SK-N-SH (cell line): ENCODE results near the gene DAGLB. TPM values are rescaled to one million over a fixed set of nuclear protein-coding genes. Genes with fewer than 3 reads are reported as not detected.
A peak's percentile ranks its signal among the peaks of the same experiment; 100 is the strongest.

ENCODE experiments used
- CTCF ChIA-PET: fragments of 300-600, 350-600 bp; formaldehyde crosslinking; extraction: SDS; loops from one replicate; lab custom pipeline; 2021; lab: Yijun Ruan, JAX
- POLR2A ChIA-PET: fragments of 350-600 bp; sonication (Branson Sonifier 250); formaldehyde crosslinking; extraction: SDS; loops from one replicate; lab custom pipeline; 2020; ENCODE audit warnings: antibody characterized with exemption, inconsistent platforms; lab: Yijun Ruan, JAX
- DNase-seq: peaks from one replicate; pipeline ENCODE4 v3.0.0; 2012
- H2AFZ ChIP-seq: fragments of 200-600 bp; sonication (generic); 2 replicates; pipeline ENCODE4 v1.8.1; 2016; ENCODE audit warnings: antibody characterized with exemption, mild to moderate bottlenecking, low read depth
- H3F3A ChIP-seq: fragments of 200-600 bp; sonication (generic); replicated peaks from 2 replicates; pipeline ENCODE3; 2016; ENCODE audit warnings: antibody characterized with exemption, mild to moderate bottlenecking; ENCODE audit not compliant: insufficient read depth
- H3K27ac ChIP-seq, 2 experiments: fragments of 200-500 bp in 1 of 2; fragments of 200-600 bp in 1 of 2; sonication (Bioruptor generic) in 1 of 2; sonication (generic), shearing (Covaris generic) in 1 of 2; 2 replicates each; pipeline versions ENCODE4 v1.5.1 to v1.6.1; 2014 to 2016; ENCODE audit warnings: low read depth in 2 of 2, inconsistent platforms in 1 of 2, low read length in 1 of 2, mild to moderate bottlenecking in 1 of 2, mixed read lengths in 1 of 2
- H3K27me3 ChIP-seq: fragments of 200-600 bp; sonication (generic), shearing (Covaris generic); 2 replicates; pipeline ENCODE4 v1.6.1; 2016; ENCODE audit warnings: mixed run types; ENCODE audit not compliant: insufficient read depth
- H3K36me3 ChIP-seq, 2 experiments: fragments of 200-500 bp in 1 of 2; fragments of 200-600 bp in 1 of 2; sonication (Bioruptor generic) in 1 of 2; sonication (generic) in 1 of 2; replicated peaks in 1 of 2; 2 replicates each; pipeline versions ENCODE3 to v1.5.1; 2014 to 2016; ENCODE audit warnings: low read length in 1 of 2, mild to moderate bottlenecking in 1 of 2; ENCODE audit not compliant: insufficient read depth in 2 of 2, control insufficient read depth in 1 of 2
- H3K4me1 ChIP-seq, 2 experiments: fragments of 200-500 bp in 1 of 2; fragments of 200-600 bp in 1 of 2; sonication (Bioruptor generic) in 1 of 2; sonication (generic), shearing (Covaris generic) in 1 of 2; 2 replicates each; pipeline versions ENCODE4 v1.5.1 to v1.6.1; 2014 to 2016; ENCODE audit warnings: low read depth in 1 of 2, low read length in 1 of 2, mixed run types in 1 of 2; ENCODE audit not compliant: insufficient read depth in 2 of 2, control insufficient read depth in 1 of 2
- H3K4me2 ChIP-seq: fragments of 200-600 bp; sonication (generic), shearing (Covaris generic); 2 replicates; pipeline ENCODE4 v1.6.1; 2017; ENCODE audit warnings: mixed run types
- H3K4me3 ChIP-seq, 2 experiments: fragments of 200-500 bp in 1 of 2; fragments of 200-600 bp in 1 of 2; sonication (Bioruptor generic) in 1 of 2; sonication (generic), shearing (Covaris generic) in 1 of 2; 2 replicates each; pipeline versions ENCODE4 v1.5.1 to v1.8.1; 2014 to 2016; ENCODE audit warnings: low read depth in 2 of 2, inconsistent platforms in 1 of 2, low read length in 1 of 2, mild to moderate bottlenecking in 1 of 2, mixed read lengths in 1 of 2, moderate library complexity in 1 of 2
- H3K79me2 ChIP-seq: fragments of 200-600 bp; sonication (generic); 2 replicates; pipeline ENCODE4 v1.8.1; 2017; ENCODE audit warnings: mild to moderate bottlenecking; ENCODE audit not compliant: insufficient read depth
- H3K9ac ChIP-seq: fragments of 200-600 bp; sonication (generic); 2 replicates; pipeline ENCODE4 v1.6.1; 2017; ENCODE audit warnings: mixed run types
- H3K9me2 ChIP-seq: fragments of 200-600 bp; sonication (generic); 2 replicates; pipeline ENCODE4 v1.6.1; 2017; ENCODE audit warnings: mixed run types
- H3K9me3 ChIP-seq: fragments of 200-600 bp; sonication (generic); 2 replicates; pipeline ENCODE4 v1.6.1; 2017; ENCODE audit warnings: mixed run types, mild to moderate bottlenecking, moderate library complexity
- H4K20me1 ChIP-seq: fragments of 200-600 bp; sonication (generic); 2 replicates; pipeline ENCODE4 v1.6.1; 2017; ENCODE audit warnings: mild to moderate bottlenecking, mixed run types; ENCODE audit not compliant: insufficient read depth
- EP300 ChIP-seq, 2 experiments: IDR thresholded peaks; 2 replicates each; pipeline versions ENCODE4 v1.4.0 to v1.6.1; 2012; ENCODE audit warnings: borderline replicate concordance in 1 of 2, low read depth in 1 of 2, low read length in 1 of 2
- FOXM1 ChIP-seq: IDR thresholded peaks from 2 replicates; pipeline ENCODE4 v1.4.0; 2012; ENCODE audit warnings: low read depth, mild to moderate bottlenecking
- MEF2A ChIP-seq: IDR thresholded peaks from 2 replicates; pipeline ENCODE4 v1.4.0; 2012; ENCODE audit warnings: low read depth, borderline replicate concordance
- PBX3 ChIP-seq: IDR thresholded peaks from 2 replicates; pipeline ENCODE4; 2012
- POLR2AphosphoS5 ChIP-seq: IDR thresholded peaks from 2 replicates; pipeline ENCODE4 v1.6.1; 2012; ENCODE audit warnings: low read depth, low read length
- SMC3 ChIP-seq: IDR thresholded peaks from 2 replicates; pipeline ENCODE4 v1.6.1; 2012; ENCODE audit warnings: low read depth, low read length, improper control_type of control experiment
- TAF1 ChIP-seq: IDR thresholded peaks from 2 replicates; pipeline ENCODE4 v1.6.1; 2012; ENCODE audit warnings: low read depth, mild to moderate bottlenecking, low read length, moderate library complexity, borderline replicate concordance
- TCF12 ChIP-seq: IDR thresholded peaks from 2 replicates; pipeline ENCODE4 v1.4.0; 2012
- YY1 ChIP-seq: IDR thresholded peaks from 2 replicates; pipeline ENCODE4 v1.4.0; 2012; ENCODE audit warnings: low read depth, mild to moderate bottlenecking
- WGBS: methylation state at CpG from one replicate; pipeline ENCODE4 v1.1.6; 2017; ENCODE audit warnings: low lambda C conversion rate; 5-methylcytosine and 5-hydroxymethylcytosine counted together
- polyA plus RNA-seq, 3 experiments: library from polyadenylated mRNA; depleted of rRNA; stranded (reverse); fragments of >200 nt; gene quantifications; 2 replicates each; pipeline ENCODE4 v1.2.3, GENCODE V29; 2012
- TF ChIP-seq, protein P1 (sequence below): IDR thresholded peaks from 2 replicates; pipeline ENCODE4 v1.4.0; 2012; ENCODE audit warnings: low read depth, borderline replicate concordance

The DAGLB gene
- polyA plus RNA-seq, 1 of the 3 experiments (the other 2 are of a cell fraction), result 24.1 TPM

DNA sequence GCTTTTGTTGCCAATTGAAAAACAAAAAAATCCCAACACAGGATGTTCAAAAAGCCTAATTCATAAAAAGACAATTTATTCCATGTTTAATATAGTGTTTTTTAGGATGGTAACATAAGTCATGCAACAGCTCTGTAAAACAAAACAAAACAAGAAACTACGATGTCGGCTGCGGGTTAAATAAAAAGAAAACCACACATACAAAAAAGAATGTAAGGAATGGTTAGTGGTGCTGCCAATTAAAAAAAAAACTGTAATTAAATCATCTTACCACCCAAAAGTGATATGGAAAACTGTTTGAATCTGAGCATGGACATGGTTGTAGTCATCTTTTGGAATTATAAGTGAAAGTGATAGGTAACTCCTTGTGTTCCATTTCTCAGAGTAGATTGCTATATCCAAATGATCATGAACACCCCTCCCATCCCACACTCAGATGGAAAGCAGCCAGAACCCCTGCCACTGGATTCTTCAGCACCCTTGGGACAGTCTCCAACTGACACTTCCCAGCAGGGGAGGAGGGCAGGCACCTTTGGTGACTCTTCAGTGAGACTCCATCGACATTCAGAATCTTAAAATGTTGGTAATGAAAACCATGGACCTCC lies 14.3 kb upstream of the DAGLB start:
- POLR2A ChIA-PET, result no interaction called here
- peaks cover 25% of the 10 kb centered on the region; the same call in 1 of the 2 replicates for H3K79me2 ChIP-seq
- peak overlapping the region; percentile 5 to 40; a peak in 2 of 4 replicates for H3K27ac ChIP-seq
- H3K9me2 ChIP-seq, result no peaks in the 10 kb centered on the region
- H3K4me2 ChIP-seq, result no peak overlapping the region
- H3K4me3 ChIP-seq, result no peak overlapping the region
- H3K9me3 ChIP-seq, result no peaks in the 10 kb centered on the region
- WGBS, result 87% methylated on average over 4 of the region's 4 CpGs
- no peak overlapping the region for H2AFZ ChIP-seq
- H3K27me3 ChIP-seq, result no peaks in the 10 kb centered on the region
- no peaks in the 10 kb centered on the region; a peak in 1 of 4 replicates for H3K4me1 ChIP-seq
- no peak for TF ChIP-seq SMC3
- TF ChIP-seq EP300 (IDR thresholded peaks at IDR 0.05; ENCODE audit: borderline replicate concordance in 1 of 2, low read depth in 1 of 2, low read length in 1 of 2), result no peak
- peak; percentile 14; the same call in 1 of the 2 replicates for TF ChIP-seq POLR2AphosphoS5
- TF ChIP-seq TCF12, result peak; percentile 39
- peak; percentile 29; the same call in 1 of the 2 replicates for TF ChIP-seq PBX3
- no peak for DNase-seq
- peaks cover 26% of the 10 kb centered on the region for H4K20me1 ChIP-seq
- peaks cover 41 to 57% of the 10 kb centered on the region in 2 experiments for H3K36me3 ChIP-seq
- H3F3A ChIP-seq, result peaks cover 70% of the 10 kb centered on the region
- CTCF ChIA-PET, result interaction anchor here (1.2 to 1.7 kb wide), 2 partner anchors 19 to 32 kb away, joined by 4 read pairs; no protein-coding TSS in a partner anchor
- no peak overlapping the region for H3K9ac ChIP-seq

GRCh38 chr7:6460990-6461584 lies 13.3 kb upstream of the DAGLB start:
- Histone ChIP-seq H3K9me3 (no peaks in the 10 kb centered on the region), H2AFZ (no peak overlapping the region), H3K36me3 (peaks cover 31 to 47% of the 10 kb centered on the region in 2 experiments), H3K27ac (no peak overlapping the region), H3K9ac (no peak overlapping the region), H3F3A (peaks cover 70% of the 10 kb centered on the region), H4K20me1 (peaks cover 26% of the 10 kb centered on the region), H3K79me2 (peaks cover 18% of the 10 kb centered on the region; the same call in 1 of the 2 replicates), H3K9me2 (no peaks in the 10 kb centered on the region), H3K4me1 (no peaks in the 10 kb centered on the region; a peak in 1 of 4 replicates), H3K27me3 (no peaks in the 10 kb centered on the region), H3K4me2 (no peak overlapping the region), H3K4me3 (no peak overlapping the region)
- ChIA-PET POLR2A (no interaction called here), CTCF (no interaction called here)
- WGBS, result 95% methylated on average over 11 of the region's 11 CpGs
- TF ChIP-seq MEF2A (no peak), FOXM1 (no peak), PBX3 (no peak), POLR2AphosphoS5 (no peak), TAF1 (no peak), YY1 (no peak), SMC3 (no peak)
- TF ChIP-seq, protein P1, sequence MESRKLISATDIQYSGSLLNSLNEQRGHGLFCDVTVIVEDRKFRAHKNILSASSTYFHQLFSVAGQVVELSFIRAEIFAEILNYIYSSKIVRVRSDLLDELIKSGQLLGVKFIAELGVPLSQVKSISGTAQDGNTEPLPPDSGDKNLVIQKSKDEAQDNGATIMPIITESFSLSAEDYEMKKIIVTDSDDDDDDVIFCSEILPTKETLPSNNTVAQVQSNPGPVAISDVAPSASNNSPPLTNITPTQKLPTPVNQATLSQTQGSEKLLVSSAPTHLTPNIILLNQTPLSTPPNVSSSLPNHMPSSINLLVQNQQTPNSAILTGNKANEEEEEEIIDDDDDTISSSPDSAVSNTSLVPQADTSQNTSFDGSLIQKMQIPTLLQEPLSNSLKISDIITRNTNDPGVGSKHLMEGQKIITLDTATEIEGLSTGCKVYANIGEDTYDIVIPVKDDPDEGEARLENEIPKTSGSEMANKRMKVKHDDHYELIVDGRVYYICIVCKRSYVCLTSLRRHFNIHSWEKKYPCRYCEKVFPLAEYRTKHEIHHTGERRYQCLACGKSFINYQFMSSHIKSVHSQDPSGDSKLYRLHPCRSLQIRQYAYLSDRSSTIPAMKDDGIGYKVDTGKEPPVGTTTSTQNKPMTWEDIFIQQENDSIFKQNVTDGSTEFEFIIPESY, result no peak
- DNase-seq, result no peak
